ENCODE measurements around the gene PLCXD3.

Gene PLCXD3

DNA sequence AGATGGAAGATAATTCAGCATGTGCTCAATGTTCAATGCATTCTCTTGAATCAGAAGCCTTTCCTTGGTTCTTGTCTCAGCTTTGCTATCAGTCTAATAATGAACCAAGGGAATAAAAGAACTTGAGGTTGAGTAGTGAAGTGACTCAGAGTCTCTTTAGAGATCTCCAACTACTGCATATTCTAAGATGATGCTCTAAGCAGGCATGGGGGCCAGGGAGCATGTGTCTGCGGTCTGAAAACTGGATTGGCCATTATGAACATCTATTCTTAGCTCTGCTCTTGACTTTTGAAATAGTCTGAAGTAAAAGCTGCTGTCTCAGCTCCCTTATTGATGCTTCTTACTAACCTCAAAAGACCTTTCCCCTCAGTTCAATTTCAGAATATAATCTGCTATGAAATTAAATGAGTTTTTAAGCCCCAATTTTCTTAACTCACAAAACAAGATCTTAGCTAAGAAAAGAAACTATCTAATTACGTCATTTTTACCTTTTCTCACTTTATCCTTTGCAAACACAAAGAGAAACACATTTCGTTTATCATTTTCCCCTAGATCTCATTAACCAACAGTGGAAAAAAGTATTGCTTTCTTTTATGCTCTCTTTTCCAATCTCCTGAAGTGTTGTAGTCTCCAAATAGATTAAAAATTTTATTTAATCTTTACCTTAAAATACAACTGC, 44.8 kb downstream of the PLCXD3 start:
- no peak for DNase-seq (ENCODE audit: low read depth)
- H3K4me3 ChIP-seq (ENCODE audit: low read depth, low read length) = no peak overlapping the region
- TF ChIP-seq POLR2A (IDR thresholded peaks at IDR 0.05; ENCODE audit: extremely low read depth, insufficient read length) (no peak), MYC (IDR thresholded peaks at IDR 0.05; ENCODE audit: low read depth, low read length) (no peak)
- TF ChIP-seq, protein P1, sequence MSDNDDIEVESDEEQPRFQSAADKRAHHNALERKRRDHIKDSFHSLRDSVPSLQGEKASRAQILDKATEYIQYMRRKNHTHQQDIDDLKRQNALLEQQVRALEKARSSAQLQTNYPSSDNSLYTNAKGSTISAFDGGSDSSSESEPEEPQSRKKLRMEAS (IDR thresholded peaks at IDR 0.05; ENCODE audit: low read depth, low read length) = no peak
- TF ChIP-seq, protein P2, sequence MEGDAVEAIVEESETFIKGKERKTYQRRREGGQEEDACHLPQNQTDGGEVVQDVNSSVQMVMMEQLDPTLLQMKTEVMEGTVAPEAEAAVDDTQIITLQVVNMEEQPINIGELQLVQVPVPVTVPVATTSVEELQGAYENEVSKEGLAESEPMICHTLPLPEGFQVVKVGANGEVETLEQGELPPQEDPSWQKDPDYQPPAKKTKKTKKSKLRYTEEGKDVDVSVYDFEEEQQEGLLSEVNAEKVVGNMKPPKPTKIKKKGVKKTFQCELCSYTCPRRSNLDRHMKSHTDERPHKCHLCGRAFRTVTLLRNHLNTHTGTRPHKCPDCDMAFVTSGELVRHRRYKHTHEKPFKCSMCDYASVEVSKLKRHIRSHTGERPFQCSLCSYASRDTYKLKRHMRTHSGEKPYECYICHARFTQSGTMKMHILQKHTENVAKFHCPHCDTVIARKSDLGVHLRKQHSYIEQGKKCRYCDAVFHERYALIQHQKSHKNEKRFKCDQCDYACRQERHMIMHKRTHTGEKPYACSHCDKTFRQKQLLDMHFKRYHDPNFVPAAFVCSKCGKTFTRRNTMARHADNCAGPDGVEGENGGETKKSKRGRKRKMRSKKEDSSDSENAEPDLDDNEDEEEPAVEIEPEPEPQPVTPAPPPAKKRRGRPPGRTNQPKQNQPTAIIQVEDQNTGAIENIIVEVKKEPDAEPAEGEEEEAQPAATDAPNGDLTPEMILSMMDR (IDR thresholded peaks at IDR 0.05; ENCODE audit: low read depth, low read length) = no peak

DNA sequence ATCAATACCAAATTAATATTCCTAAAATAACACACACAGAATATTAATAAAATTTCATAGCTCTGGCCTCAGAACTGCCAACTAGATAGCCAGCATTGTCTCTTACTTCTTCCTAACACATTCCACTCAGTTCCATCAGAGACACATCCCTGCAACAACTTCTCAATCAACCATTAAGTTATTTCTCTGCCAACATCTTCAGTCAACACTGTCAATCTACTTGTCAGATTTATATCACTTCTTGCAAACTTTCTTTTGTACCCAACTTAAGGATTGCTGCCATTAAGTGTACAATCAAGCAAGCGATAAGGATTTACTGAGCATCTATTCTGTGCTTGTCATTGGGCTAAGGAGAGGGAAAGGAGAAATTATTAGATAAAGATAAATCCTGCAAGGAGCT, 50.8 kb downstream of the PLCXD3 start:
- no peak for DNase-seq (ENCODE audit: low read depth)
- TF ChIP-seq MYC (IDR thresholded peaks at IDR 0.05; ENCODE audit: low read depth, low read length) (no peak), POLR2A (IDR thresholded peaks at IDR 0.05; ENCODE audit: extremely low read depth, insufficient read length) (no peak)
- TF ChIP-seq, protein P2 (IDR thresholded peaks at IDR 0.05; ENCODE audit: low read depth, low read length) = no peak
- TF ChIP-seq, protein P1 (IDR thresholded peaks at IDR 0.05; ENCODE audit: low read depth, low read length) = no peak
- H3K4me3 ChIP-seq (ENCODE audit: low read depth, low read length) = no peak overlapping the region

DNA sequence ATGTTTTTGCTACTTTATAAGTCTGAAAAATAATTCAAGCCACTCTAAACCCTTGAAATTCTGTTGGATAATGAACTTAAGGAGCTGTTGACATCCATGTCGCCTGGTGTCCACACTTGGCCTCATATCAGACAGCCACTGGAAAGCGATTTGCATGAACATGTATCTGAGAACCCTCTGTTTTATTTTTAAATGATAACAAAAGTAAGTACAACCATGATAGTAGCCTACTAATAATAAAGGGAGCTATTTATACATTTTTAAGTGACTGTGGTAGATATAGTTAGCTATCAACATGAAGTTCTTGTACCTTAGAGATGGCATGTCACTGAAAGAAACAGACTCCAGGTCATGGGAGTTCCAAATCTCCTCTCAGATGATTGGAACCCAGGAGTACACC, 53.3 kb downstream of the PLCXD3 start:
- DNase-seq (ENCODE audit: low read depth) = no peak
- H3K4me3 ChIP-seq (ENCODE audit: low read depth, low read length) = no peak overlapping the region
- TF ChIP-seq, protein P2 (IDR thresholded peaks at IDR 0.05; ENCODE audit: low read depth, low read length) = no peak
- TF ChIP-seq, protein P1 (IDR thresholded peaks at IDR 0.05; ENCODE audit: low read depth, low read length) = no peak
- TF ChIP-seq MYC (IDR thresholded peaks at IDR 0.05; ENCODE audit: low read depth, low read length) (no peak), POLR2A (IDR thresholded peaks at IDR 0.05; ENCODE audit: extremely low read depth, insufficient read length) (no peak)

DNA sequence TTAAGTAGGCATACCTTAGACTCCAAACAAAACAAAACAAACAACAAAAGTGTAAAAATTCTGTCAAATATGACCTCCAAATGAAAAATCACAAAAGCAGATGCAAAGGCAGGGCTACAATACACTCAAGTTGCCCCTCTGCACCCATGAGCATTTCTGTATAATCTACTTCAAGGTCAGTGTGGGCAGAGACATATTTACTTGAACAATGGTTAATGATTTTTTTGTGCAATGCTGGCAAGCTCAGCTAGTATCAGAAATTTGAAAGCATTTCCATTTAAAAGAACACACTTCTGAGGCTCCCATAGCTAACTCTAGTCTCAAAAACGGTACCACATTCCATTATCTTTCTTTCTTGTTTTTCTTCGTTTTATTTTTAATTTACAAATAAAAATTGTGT, 57.9 kb downstream of the PLCXD3 start:
- TF ChIP-seq MYC (IDR thresholded peaks at IDR 0.05; ENCODE audit: low read depth, low read length) (no peak), POLR2A (IDR thresholded peaks at IDR 0.05; ENCODE audit: extremely low read depth, insufficient read length) (no peak)
- TF ChIP-seq, protein P2 (IDR thresholded peaks at IDR 0.05; ENCODE audit: low read depth, low read length) = no peak
- TF ChIP-seq, protein P1 (IDR thresholded peaks at IDR 0.05; ENCODE audit: low read depth, low read length) = no peak
- H3K4me3 ChIP-seq (ENCODE audit: low read depth, low read length) = no peak overlapping the region
- no peak for DNase-seq (ENCODE audit: low read depth)

DNA sequence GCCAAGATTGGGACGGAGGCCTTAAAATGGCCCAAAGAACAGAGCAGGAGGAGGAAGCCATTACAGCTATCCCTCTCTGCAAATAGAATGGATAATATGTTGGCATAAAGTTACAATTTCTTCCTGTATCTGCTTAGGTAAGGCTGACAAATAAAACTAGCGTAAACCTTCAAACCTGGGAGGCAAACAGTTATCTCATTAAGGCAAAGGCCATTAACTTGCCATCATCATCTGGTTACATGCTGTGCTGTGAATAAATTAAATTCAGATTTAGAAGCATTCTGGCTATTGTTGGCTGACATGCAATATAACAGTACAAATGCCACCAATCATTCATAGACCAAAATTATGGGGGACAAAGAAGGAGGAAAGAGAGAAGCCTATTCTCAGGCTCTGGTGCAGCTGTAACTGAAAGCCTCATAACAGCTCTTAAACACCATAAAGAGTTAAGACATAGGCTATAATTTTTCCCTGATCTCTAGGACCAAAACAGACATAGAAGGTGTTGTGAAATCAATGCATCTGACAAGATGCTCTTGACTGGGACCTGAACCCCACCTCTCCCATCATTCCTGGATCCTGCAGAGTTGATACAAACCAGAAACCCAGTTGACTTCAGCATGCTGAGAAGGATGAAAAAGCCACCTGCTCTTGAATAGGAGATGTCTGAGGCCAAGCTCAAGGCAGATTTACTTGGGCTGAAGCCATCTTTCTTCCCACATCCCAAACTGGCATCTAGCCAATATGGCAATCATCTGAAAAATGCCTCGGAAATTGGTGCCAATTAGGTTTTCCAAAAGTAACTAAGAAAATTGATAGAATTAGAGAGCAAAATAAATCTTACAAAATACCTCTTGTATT, 62.5 kb downstream of the PLCXD3 start:
- no peak for DNase-seq (ENCODE audit: low read depth)
- TF ChIP-seq, protein P1 (IDR thresholded peaks at IDR 0.05; ENCODE audit: low read depth, low read length) = no peak
- no peak for TF ChIP-seq POLR2A (IDR thresholded peaks at IDR 0.05; ENCODE audit: extremely low read depth, insufficient read length)
- no peak for TF ChIP-seq MYC (IDR thresholded peaks at IDR 0.05; ENCODE audit: low read depth, low read length)
- TF ChIP-seq, protein P2 (IDR thresholded peaks at IDR 0.05; ENCODE audit: low read depth, low read length) = no peak
- H3K4me3 ChIP-seq (ENCODE audit: low read depth, low read length) = no peak overlapping the region
